HepG2 (cell line): Measurements from ENCODE around the gene POLR3E. TPM values are rescaled to one million over a fixed set of nuclear protein-coding genes. Genes with fewer than 3 reads are reported as not detected.

ENCODE experiments used
- BORCS8-MEF2B ChIP-seq: sonication (generic); formaldehyde crosslinking; IDR thresholded peaks from 2 replicates; pipeline ENCODE4 v1.8.0; 2022; ENCODE audit warnings: mild to moderate bottlenecking, missing genetic modification reagents
- HES4 ChIP-seq: sonication (generic); formaldehyde crosslinking; IDR thresholded peaks from 2 replicates; pipeline ENCODE4 v1.9.0; 2021; ENCODE audit warnings: mild to moderate bottlenecking, missing genetic modification reagents, borderline replicate concordance
- KLF12 ChIP-seq: sonication (generic); formaldehyde crosslinking; IDR thresholded peaks from 2 replicates; pipeline ENCODE4 v1.4.0; 2020; ENCODE audit warnings: missing genetic modification reagents, borderline replicate concordance
- MED8 ChIP-seq: sonication (generic); formaldehyde crosslinking; IDR thresholded peaks from 2 replicates; pipeline ENCODE4 v1.8.1; 2023; ENCODE audit warnings: mild to moderate bottlenecking, missing genetic modification reagents; ENCODE audit not compliant: insufficient replicate concordance
- MLLT10 ChIP-seq: sonication (generic); formaldehyde crosslinking; IDR thresholded peaks from 2 replicates; pipeline ENCODE4 v1.4.0; 2020; ENCODE audit warnings: missing genetic modification reagents
- RFXAP ChIP-seq: sonication (generic); formaldehyde crosslinking; IDR thresholded peaks from 2 replicates; pipeline ENCODE4 v1.4.0; 2020; ENCODE audit warnings: missing genetic modification reagents, borderline replicate concordance
- SMC3 ChIP-seq: IDR thresholded peaks from 2 replicates; pipeline ENCODE4 v1.6.1; 2011; ENCODE audit warnings: low read length, improper control_type of control experiment
- ZBTB7B ChIP-seq: sonication (generic); formaldehyde crosslinking; IDR thresholded peaks from 2 replicates; pipeline ENCODE4 v1.4.0; 2020; ENCODE audit warnings: missing genetic modification reagents
- ZFP62 ChIP-seq: sonication (generic); formaldehyde crosslinking; IDR thresholded peaks from 2 replicates; pipeline ENCODE4 v1.4.0; 2020; ENCODE audit warnings: missing genetic modification reagents
- ZNF205 ChIP-seq: IDR thresholded peaks from 2 replicates; pipeline ENCODE4 v1.6.1; 2018; ENCODE audit warnings: missing biosample characterization, missing genetic modification reagents
- ZNF317 ChIP-seq: sonication (generic); formaldehyde crosslinking; IDR thresholded peaks from 2 replicates; pipeline ENCODE4 v1.5.0; 2020; ENCODE audit warnings: mild to moderate bottlenecking, missing genetic modification reagents
- ZNF501 ChIP-seq: sonication (generic); formaldehyde crosslinking; IDR thresholded peaks from 2 replicates; pipeline ENCODE4 v1.5.1; 2020; ENCODE audit warnings: mild to moderate bottlenecking, moderate library complexity, missing genetic modification reagents
- polyA plus RNA-seq, 8 experiments: library from polyadenylated mRNA; depleted of rRNA in 3 of 8; stranded (reverse) in 7 of 8; unstranded in 1 of 8; fragments of >200 nt; fragmentation: Illumina TruSeq in 4 of 8; extraction: Trizol in 4 of 8; gene quantifications; 2 replicates each; pipeline versions ENCODE4 v1.2.1 to v1.2.3, GENCODE V29; 2011 to 2016; ENCODE audit warnings: low read depth in 4 of 8, missing spikeins in 1 of 8, mixed read lengths in 1 of 8; ENCODE audit not compliant: insufficient read depth in 1 of 8
- total RNA-seq, 5 experiments: library from RNA; depleted of rRNA; stranded (reverse); fragments of >200 nt; fragmentation: Illumina TruSeq; extraction: Trizol; gene quantifications; 2 replicates each; pipeline ENCODE4 v1.2.3, GENCODE V29; 2016; ENCODE audit warnings: low read depth in 1 of 5
- TF ChIP-seq, protein P1 (sequence below): IDR thresholded peaks from 2 replicates; pipeline ENCODE4 v1.6.1; 2016; ENCODE audit warnings: low read depth, missing genetic modification reagents, missing compliant biosample characterization
- TF ChIP-seq, protein P2 (sequence below): sonication (generic); formaldehyde crosslinking; IDR thresholded peaks from 2 replicates; pipeline ENCODE4 v1.5.1; 2020; ENCODE audit warnings: mild to moderate bottlenecking, missing genetic modification reagents, borderline replicate concordance
- TF ChIP-seq, protein P3 (sequence below): sonication (generic); formaldehyde crosslinking; IDR thresholded peaks from 2 replicates; pipeline ENCODE4 v1.4.0; 2020; ENCODE audit warnings: missing genetic modification reagents, borderline replicate concordance
- TF ChIP-seq, protein P4 (sequence below): sonication (generic); formaldehyde crosslinking; conservative IDR thresholded peaks from 2 replicates; pipeline ENCODE4 v1.4.0; 2020; ENCODE audit warnings: missing genetic modification reagents
- TF ChIP-seq, protein P5 (sequence below): sonication (generic); formaldehyde crosslinking; IDR thresholded peaks from 2 replicates; pipeline ENCODE4 v1.4.0; 2020; ENCODE audit warnings: mild to moderate bottlenecking, low read depth, missing genetic modification reagents

POLR3E gene
- total and polyA plus RNA-seq, 2 of the 13 experiments (the other 11 are each of a cell fraction or from before 2014, with no cell fraction given) = 135 to 262 TPM

DNA sequence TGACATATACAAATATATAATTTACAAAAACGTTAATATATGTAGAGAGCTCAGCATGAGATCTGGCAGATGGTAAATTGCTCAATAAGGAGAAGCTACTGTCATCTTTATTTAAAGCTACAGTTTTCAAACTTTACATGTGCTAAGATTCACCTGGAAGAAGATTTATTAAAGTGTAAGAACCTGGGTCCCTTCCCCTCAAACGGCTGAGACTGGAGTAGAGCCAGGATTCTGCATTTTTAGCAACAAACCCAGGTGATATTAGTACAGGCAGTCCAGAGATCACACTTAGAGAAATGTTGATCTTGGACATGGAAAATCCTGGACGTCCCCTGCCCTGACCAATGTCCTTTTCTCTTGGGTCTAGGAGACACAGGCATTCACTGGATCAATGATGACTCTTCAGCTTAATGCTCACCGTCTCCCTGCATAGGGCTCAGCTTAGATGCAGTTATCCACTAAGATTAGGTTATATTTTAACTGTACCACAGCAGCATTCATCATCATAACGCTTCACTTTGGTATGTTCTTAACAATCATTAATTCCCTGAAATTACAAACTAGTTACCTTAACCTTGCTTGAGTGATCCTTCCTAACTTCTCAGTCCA lies 56.8 kb downstream of the POLR3E start (continued):
- TF ChIP-seq, protein P1, sequence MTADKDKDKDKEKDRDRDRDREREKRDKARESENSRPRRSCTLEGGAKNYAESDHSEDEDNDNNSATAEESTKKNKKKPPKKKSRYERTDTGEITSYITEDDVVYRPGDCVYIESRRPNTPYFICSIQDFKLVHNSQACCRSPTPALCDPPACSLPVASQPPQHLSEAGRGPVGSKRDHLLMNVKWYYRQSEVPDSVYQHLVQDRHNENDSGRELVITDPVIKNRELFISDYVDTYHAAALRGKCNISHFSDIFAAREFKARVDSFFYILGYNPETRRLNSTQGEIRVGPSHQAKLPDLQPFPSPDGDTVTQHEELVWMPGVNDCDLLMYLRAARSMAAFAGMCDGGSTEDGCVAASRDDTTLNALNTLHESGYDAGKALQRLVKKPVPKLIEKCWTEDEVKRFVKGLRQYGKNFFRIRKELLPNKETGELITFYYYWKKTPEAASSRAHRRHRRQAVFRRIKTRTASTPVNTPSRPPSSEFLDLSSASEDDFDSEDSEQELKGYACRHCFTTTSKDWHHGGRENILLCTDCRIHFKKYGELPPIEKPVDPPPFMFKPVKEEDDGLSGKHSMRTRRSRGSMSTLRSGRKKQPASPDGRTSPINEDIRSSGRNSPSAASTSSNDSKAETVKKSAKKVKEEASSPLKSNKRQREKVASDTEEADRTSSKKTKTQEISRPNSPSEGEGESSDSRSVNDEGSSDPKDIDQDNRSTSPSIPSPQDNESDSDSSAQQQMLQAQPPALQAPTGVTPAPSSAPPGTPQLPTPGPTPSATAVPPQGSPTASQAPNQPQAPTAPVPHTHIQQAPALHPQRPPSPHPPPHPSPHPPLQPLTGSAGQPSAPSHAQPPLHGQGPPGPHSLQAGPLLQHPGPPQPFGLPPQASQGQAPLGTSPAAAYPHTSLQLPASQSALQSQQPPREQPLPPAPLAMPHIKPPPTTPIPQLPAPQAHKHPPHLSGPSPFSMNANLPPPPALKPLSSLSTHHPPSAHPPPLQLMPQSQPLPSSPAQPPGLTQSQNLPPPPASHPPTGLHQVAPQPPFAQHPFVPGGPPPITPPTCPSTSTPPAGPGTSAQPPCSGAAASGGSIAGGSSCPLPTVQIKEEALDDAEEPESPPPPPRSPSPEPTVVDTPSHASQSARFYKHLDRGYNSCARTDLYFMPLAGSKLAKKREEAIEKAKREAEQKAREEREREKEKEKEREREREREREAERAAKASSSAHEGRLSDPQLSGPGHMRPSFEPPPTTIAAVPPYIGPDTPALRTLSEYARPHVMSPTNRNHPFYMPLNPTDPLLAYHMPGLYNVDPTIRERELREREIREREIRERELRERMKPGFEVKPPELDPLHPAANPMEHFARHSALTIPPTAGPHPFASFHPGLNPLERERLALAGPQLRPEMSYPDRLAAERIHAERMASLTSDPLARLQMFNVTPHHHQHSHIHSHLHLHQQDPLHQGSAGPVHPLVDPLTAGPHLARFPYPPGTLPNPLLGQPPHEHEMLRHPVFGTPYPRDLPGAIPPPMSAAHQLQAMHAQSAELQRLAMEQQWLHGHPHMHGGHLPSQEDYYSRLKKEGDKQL = 0 out of 2 replicates have a peak, but pooled peaks have one; percentile 31
- TF ChIP-seq RFXAP (no peak), MED8 (no peak), ZNF317 (CRISPR knock-in tag) (peak; percentile 15; the same call in 1 of the 2 replicates), SMC3 (no peak), ZNF501 (CRISPR knock-in tag) (no peak), KLF12 (no peak; the same call in 1 of the 2 replicates), BORCS8-MEF2B (no peak), HES4 (CRISPR knock-in tag) (no peak), MLLT10 (CRISPR knock-in tag) (no peak), ZBTB7B (CRISPR knock-in tag) (no peak), ZFP62 (no peak), ZNF205 (CRISPR knock-in tag) (no peak)
- TF ChIP-seq, protein P2, sequence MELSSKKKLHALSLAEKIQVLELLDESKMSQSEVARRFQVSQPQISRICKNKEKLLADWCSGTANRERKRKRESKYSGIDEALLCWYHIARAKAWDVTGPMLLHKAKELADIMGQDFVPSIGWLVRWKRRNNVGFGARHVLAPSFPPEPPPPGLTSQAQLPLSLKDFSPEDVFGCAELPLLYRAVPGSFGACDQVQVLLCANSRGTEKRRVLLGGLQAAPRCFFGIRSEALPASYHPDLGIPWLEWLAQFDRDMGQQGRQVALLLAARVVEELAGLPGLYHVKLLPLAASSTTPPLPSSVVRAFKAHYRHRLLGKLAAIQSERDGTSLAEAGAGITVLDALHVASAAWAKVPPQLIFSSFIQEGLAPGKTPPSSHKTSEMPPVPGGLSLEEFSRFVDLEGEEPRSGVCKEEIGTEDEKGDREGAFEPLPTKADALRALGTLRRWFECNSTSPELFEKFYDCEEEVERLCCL (CRISPR knock-in tag) = no peak
- TF ChIP-seq, protein P3, sequence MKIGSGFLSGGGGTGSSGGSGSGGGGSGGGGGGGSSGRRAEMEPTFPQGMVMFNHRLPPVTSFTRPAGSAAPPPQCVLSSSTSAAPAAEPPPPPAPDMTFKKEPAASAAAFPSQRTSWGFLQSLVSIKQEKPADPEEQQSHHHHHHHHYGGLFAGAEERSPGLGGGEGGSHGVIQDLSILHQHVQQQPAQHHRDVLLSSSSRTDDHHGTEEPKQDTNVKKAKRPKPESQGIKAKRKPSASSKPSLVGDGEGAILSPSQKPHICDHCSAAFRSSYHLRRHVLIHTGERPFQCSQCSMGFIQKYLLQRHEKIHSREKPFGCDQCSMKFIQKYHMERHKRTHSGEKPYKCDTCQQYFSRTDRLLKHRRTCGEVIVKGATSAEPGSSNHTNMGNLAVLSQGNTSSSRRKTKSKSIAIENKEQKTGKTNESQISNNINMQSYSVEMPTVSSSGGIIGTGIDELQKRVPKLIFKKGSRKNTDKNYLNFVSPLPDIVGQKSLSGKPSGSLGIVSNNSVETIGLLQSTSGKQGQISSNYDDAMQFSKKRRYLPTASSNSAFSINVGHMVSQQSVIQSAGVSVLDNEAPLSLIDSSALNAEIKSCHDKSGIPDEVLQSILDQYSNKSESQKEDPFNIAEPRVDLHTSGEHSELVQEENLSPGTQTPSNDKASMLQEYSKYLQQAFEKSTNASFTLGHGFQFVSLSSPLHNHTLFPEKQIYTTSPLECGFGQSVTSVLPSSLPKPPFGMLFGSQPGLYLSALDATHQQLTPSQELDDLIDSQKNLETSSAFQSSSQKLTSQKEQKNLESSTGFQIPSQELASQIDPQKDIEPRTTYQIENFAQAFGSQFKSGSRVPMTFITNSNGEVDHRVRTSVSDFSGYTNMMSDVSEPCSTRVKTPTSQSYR (CRISPR knock-in tag) = no peak
- TF ChIP-seq, protein P4, sequence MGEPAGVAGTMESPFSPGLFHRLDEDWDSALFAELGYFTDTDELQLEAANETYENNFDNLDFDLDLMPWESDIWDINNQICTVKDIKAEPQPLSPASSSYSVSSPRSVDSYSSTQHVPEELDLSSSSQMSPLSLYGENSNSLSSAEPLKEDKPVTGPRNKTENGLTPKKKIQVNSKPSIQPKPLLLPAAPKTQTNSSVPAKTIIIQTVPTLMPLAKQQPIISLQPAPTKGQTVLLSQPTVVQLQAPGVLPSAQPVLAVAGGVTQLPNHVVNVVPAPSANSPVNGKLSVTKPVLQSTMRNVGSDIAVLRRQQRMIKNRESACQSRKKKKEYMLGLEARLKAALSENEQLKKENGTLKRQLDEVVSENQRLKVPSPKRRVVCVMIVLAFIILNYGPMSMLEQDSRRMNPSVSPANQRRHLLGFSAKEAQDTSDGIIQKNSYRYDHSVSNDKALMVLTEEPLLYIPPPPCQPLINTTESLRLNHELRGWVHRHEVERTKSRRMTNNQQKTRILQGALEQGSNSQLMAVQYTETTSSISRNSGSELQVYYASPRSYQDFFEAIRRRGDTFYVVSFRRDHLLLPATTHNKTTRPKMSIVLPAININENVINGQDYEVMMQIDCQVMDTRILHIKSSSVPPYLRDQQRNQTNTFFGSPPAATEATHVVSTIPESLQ (CRISPR knock-in tag) = no peak
- TF ChIP-seq, protein P5, sequence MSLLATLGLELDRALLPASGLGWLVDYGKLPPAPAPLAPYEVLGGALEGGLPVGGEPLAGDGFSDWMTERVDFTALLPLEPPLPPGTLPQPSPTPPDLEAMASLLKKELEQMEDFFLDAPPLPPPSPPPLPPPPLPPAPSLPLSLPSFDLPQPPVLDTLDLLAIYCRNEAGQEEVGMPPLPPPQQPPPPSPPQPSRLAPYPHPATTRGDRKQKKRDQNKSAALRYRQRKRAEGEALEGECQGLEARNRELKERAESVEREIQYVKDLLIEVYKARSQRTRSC = no peak
